Measurements from ENCODE around the gene USP3.
"Not testable (repeated sequence)": the region's sequence is repeated elsewhere in the genome, so short reads cannot be mapped to it uniquely, and the experiment has no call there.

The USP3 gene

GRCh38 chr15:63620760-63621159 is 116.4 kb downstream of the USP3 start:
- not testable (repeated sequence) for DNase-seq

- no peak for DNase-seq
Measured at GRCh38 chr15:63623232-63623969, 119.0 kb downstream of the USP3 start.

GRCh38 chr15:63626955-63627354 is 122.6 kb downstream of the USP3 start:
- no peak for DNase-seq

DNA sequence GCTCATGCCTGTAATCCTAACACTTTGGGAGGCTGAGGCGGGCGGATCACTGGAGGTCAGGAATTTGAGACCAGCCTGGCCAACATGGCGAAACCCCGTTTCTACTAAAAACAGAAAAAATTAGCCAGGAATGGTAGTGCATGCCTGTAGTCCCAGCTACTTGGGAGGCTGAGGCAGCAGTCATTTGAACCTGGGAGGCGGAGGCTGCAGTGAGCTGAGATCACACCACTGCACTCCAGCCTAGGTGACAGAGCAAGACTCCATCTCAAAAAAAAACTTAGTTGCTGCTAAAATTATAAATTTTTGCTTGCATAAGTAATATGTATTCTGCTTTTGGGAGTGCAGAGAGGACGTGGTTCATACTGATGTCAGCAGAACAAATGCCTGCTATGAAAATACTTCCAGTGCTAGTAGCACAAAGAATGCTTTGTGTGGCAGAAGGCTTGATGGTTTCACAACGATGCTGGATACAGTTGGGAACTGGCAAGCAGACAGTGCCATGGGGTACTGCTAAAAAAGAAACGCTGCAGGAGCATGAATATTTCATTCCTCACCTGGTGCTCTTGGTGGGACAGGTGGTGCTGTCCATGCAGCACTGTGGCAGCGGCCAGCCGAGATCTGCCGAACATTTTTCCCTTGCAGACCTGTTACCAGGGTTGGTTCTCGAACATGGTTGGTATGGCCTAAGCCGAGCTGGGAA is 123.9 kb downstream of the USP3 start:
- no peak for DNase-seq

DNA sequence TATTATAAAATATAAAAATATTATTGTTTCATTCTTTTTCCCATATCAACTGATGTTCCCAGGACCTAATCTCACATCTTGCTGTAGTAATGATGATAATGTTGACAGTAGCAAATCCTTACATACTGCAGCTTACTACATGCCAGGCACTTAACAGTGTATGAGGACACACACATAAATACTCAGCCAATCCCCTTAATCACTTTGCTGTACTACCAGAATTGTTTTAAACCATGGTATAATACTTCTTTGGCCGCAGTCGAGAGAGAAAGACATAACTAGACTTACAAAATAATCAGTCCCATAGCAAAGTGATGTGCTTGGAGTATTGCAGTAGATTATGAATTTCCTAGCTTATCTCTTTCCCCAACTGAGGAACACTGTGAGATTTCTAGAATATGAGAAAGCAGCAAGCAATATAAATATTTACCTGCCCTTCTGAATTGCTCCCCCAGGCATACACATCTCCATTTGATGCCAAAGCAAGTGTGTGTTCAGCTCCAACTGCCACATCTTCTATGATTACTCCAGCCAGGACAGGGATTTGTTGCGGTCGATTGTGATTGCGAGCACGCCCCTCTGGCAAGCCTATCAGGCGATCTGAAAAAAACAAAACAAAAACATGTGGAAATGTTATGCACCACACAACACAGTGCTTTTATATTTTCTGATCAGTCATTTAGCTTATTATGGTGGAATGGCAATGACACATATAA is 125.8 kb downstream of the USP3 start:
- no peak for DNase-seq

DNA sequence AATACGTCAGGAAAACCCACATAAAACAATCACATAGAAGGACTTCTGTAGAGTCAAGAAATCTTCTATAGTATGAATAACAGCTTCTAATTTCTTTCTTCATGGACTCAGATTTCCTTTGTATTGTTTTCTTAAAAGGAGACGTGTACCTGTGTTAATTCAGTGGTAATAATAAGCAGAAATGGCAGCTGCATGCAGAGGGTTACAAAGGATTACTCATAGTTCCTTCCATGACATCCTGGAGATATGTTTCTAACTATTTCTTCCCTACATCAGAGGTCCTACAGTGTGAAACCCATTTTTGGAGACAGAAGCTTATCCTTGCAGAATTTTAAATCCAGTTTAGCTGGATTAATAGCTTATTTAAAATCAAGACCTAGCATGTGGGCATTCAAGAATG is 128.9 kb downstream of the USP3 start:
- no peak for DNase-seq

DNA sequence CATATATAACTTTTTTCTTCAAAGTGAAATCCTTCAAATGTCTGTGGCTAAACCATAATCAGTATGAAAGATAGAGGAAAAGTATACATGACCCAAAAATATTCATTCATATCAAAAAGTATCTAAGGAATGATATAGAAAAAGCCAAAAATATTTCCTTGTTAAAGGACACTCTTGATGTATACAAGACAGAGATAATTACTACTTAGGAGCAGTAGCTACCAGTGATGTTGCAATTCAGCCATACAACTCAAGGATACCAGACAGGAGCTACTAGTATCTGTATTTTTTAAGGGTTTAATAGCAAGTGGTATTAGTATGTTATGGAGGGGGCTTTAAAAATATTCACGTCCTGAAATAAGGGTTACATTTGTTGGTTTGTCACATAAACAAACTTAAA is 129.8 kb downstream of the USP3 start:
- no peak for DNase-seq

DNA sequence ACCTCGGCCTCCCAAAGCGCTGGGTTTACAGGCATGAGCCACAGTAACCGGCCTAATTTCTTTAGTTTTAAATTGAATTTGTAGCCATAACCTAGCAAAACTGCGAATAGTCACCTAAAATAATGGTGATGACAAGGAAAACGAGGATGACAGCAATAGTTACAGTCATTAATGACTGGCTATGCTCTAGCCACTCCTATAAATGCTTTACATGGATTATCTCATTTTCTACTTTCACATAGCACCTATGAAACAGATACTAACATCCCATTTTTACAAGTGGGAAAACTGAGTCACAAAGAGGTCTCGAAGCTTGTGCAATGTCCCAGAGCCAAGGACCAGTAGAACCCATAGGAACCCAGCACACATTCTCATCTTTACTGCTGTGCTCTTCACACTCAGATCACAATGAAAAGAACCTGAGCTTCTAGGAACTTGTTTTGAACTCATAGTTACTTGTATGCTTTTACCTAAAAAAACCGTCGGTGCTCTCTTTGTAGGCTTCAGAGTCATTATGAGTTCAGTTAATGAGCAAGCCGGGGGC is 132.2 kb downstream of the USP3 start:
- DNase-seq = no peak

DNA sequence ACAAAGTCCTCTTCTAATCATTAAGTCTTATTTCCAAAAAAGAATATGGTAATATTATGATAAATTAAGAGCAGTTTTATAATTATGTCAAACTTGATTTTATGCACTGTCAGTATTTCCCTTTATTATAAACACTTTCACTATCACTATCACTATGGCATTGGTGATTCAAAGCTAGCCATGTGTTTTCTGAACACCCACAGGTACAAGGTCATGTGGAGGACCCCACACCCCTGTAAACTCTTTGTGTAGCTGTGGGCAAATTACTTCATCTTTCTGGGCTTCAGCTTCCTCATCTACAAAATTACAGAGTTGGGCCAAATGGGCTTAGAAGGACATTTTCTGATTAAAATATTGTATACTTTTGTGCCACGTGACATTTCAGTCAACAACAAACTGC is 134.4 kb downstream of the USP3 start:
- DNase-seq = no peak

GRCh38 chr15:63640146-63640545 is 135.8 kb downstream of the USP3 start:
- no peak for DNase-seq

All from stimulated activated naive CD4-positive, alpha-beta T cell treated with Interleukin-2 at 50 U/mL for 16 hours (primary cell).